ENCODE results near the gene CALCOCO1. TPM values are rescaled to one million over a fixed set of nuclear protein-coding genes. Genes with fewer than 3 reads are reported as not detected.

The CALCOCO1 gene
- total RNA-seq, 1 experiment from 2014 or later, result 20.4 TPM

DNA sequence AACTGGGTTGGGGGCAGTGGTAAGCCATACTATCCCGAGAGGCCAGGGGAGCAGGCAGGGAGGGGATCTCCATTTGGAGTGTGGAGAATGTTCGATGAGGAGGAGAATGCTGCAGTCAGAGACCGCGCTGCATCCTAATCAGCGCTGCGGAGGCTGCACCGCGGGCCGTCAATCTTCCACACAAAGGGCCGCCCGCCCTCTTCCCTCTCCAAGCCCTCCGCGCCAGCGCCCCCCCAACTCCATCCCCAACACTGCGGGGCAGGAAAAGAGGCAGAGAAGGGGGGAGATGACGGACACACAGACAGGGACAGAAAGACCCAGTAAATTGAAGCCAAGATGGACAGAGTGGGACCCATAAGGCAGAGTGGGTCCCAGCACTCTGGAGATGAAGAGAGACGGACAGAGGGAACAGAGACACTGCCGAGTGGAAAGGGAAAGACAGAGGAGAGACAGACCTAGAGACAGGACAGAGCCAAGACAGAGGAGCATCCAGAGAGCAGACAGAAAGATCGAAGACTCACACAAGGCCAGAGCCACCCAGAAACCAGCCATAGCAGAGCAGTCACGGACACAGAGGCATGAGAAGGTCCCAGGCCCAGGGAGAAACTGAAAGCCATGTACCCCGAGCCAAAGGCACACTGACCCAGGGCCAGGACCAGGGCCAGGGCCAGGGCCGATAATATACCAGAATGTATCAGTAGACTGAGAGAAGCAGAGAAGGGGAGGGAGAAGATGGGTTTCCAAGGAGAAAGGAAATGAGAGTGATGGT, 21.0 kb upstream of the CALCOCO1 start:
- DNase-seq (no peak), ATAC-seq (no peak)
- no peaks in the 10 kb centered on the region; the same call in 1 of the 2 replicates for H3K36me3 ChIP-seq (ENCODE audit: low read depth, low read length)
- no peaks in the 10 kb centered on the region for H3K9me3 ChIP-seq (ENCODE audit: low read length)
- POLR2A ChIA-PET (ENCODE audit: unreplicated experiment), result no interaction called here
- H3F3A ChIP-seq (ENCODE audit: low read length, unreplicated experiment), result no peaks in the 10 kb centered on the region
- no TSS peak for BruUV-seq (replicated peaks)
- H3K9ac ChIP-seq (ENCODE audit: low read length), result no peak overlapping the region
- H4K20me1 ChIP-seq (ENCODE audit: low read length), result no peaks in the 10 kb centered on the region
- H3K4me2 ChIP-seq (ENCODE audit: low read length), result no peak overlapping the region
- H3K27ac ChIP-seq (ENCODE audit: low read length), result no peak overlapping the region
- H2AFZ ChIP-seq (ENCODE audit: low read length), result no peak overlapping the region
- intact Hi-C loops (cut with micrococcal nuclease), result no loop called here
- no peak overlapping the region for H3K4me3 ChIP-seq (ENCODE audit: low read length)
- TF ChIP-seq EZH2phosphoT487 (IDR thresholded peaks at IDR 0.05; ENCODE audit: borderline replicate concordance, low read length), result no peak
- TF ChIP-seq CTCF (conservative IDR thresholded peaks at IDR 0.05; ENCODE audit: low read depth, low read length), result no peak
- no peak for TF ChIP-seq EZH2 (IDR thresholded peaks at IDR 0.05; ENCODE audit: low read length, unreplicated experiment)
- H3K27me3 ChIP-seq (ENCODE audit: low read length), result 0 out of 2 replicates have a peak, but pooled peaks cover 3% of the 10 kb centered on the region
- no peaks in the 10 kb centered on the region for H3K79me2 ChIP-seq (ENCODE audit: low read length)
- peaks cover 14% of the 10 kb centered on the region; the same call in 1 of the 2 replicates for H3K4me1 ChIP-seq (ENCODE audit: insufficient read depth, low read length)
- no peaks in the 10 kb centered on the region for H3K9me2 ChIP-seq (replicated peaks; ENCODE audit: low read length)
- CTCF ChIA-PET, result interaction anchor here (0.5 kb wide), 1 partner anchor 190 kb away, joined by 5 read pairs; the partner anchor contains the start of gene HOXC13

DNA sequence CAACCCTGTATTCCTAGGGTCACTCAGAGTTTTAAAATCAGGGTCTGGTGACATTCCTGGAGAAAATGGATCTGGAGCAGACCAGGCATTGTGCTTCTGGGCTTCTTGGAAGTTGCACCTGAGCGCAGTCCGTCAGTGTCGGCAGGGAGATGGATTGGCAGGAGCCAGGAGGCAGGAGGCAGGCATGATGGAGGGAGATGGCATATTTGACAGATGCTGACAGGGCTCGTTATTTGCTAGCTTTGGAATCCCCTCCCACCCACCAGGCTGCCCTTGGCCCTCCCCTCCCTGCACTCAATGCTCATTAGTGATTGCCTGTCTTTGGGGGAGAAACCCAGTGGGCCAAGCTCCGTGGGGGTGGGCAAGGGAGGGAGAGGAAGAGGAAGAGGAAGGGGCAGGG, 19.8 kb upstream of the CALCOCO1 start:
- H3K27ac ChIP-seq (ENCODE audit: low read length), result no peak overlapping the region
- H4K20me1 ChIP-seq (ENCODE audit: low read length), result no peaks in the 10 kb centered on the region
- ChIA-PET CTCF (interaction anchor here (0.6 to 2.8 kb wide), 4 partner anchors 45 to 204 kb away, joined by 3 to 15 read pairs (median 10); no protein-coding TSS in a partner anchor), POLR2A (ENCODE audit: unreplicated experiment) (interaction anchor here (0.6 kb wide), 1 partner anchor 48 kb away, joined by 4 read pairs; no protein-coding TSS in a partner anchor)
- ATAC-seq (peak; percentile 2; the same call in 1 of the 2 replicates), DNase-seq (no peak)
- H3K79me2 ChIP-seq (ENCODE audit: low read length), result no peaks in the 10 kb centered on the region
- no peaks in the 10 kb centered on the region for H3K9me3 ChIP-seq (ENCODE audit: low read length)
- peak overlapping the region; percentile 46 for H3K4me2 ChIP-seq (ENCODE audit: low read length)
- H3K4me3 ChIP-seq (ENCODE audit: low read length), result peak overlapping the region; percentile 7; the same call in 1 of the 2 replicates
- no peak overlapping the region for H3K9ac ChIP-seq (ENCODE audit: low read length)
- peak overlapping the region; percentile 60 for H2AFZ ChIP-seq (ENCODE audit: low read length)
- H3K9me2 ChIP-seq (replicated peaks; ENCODE audit: low read length), result no peaks in the 10 kb centered on the region
- BruUV-seq (replicated peaks), result no TSS peak
- peaks cover 14% of the 10 kb centered on the region; the same call in 1 of the 2 replicates for H3K4me1 ChIP-seq (ENCODE audit: insufficient read depth, low read length)
- TF ChIP-seq CTCF (conservative IDR thresholded peaks at IDR 0.05; ENCODE audit: low read depth, low read length) (no peak), EZH2phosphoT487 (IDR thresholded peaks at IDR 0.05; ENCODE audit: borderline replicate concordance, low read length) (no peak), EZH2 (IDR thresholded peaks at IDR 0.05; ENCODE audit: low read length, unreplicated experiment) (no peak)
- H3K27me3 ChIP-seq (ENCODE audit: low read length), result 0 out of 2 replicates have a peak, but pooled peaks cover 3% of the 10 kb centered on the region
- no peaks in the 10 kb centered on the region for H3F3A ChIP-seq (ENCODE audit: low read length, unreplicated experiment)
- no peaks in the 10 kb centered on the region; the same call in 1 of the 2 replicates for H3K36me3 ChIP-seq (ENCODE audit: low read depth, low read length)
- intact Hi-C loops (cut with micrococcal nuclease), result no loop called here
